ENCODE data around the gene TIGIT.
"Not testable (repeated sequence)": the region's sequence is repeated elsewhere in the genome, so short reads cannot be mapped to it uniquely, and the experiment has no call there.

Gene TIGIT

DNA sequence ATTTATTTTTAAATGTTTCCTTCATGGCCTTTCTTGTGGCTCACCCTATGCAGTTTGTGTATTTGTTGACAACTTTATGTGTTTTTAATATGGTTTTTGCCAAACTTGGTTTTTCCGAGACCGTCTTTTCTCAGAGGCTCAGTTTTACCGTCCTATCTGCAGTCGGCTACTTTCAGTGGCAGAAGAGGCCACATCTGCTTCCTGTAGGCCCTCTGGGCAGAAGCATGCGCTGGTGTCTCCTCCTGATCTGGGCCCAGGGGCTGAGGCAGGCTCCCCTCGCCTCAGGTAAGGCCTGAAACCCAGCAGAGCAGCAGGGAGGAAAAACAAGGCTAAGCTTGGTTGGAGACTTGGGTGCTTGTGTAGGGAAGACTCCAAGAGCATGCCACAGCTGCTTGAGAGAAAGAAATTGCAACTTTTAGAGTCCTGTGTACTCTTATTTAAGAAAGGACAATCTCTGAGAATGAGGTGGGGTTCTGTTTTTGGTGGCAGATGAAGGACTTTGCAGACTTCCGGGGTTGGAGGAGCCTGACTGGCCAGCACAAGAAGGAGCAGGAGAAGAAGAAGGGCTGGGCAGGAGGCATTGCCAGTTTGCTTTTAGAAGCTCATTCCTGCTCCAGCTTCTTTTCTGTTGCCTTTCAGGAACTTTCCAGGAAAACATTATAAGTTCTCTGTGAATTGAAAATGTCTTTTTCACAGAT, at the start of gene TIGIT:
Gene TIGIT, plus strand, starts transcription at position 191 of the 698 bp plus-strand sequence. Its CDS starts 34 bp downstream, at position 225.
- H3K36me3 ChIP-seq (ENCODE audit: control insufficient read depth in 1 of 2, insufficient read depth in 2 of 2, low read length in 2 of 2), result no peaks in the 10 kb centered on the region
- no peaks in the 10 kb centered on the region for H3K27me3 ChIP-seq (ENCODE audit: low read depth, low read length)
- no peaks in the 10 kb centered on the region for H3K4me1 ChIP-seq (ENCODE audit: control insufficient read depth in 1 of 2, insufficient read depth in 2 of 2, low read length in 2 of 2)
- H3K9me3 ChIP-seq (ENCODE audit: control insufficient read depth in 1 of 2, low read length in 2 of 2), result no peaks in the 10 kb centered on the region
- no peak within 1 kb of the TSS for H3K4me3 ChIP-seq (ENCODE audit: low read depth in 1 of 2, low read length in 2 of 2)
- no peak within 1 kb of the TSS for H3K27ac ChIP-seq (ENCODE audit: low read length)

DNA sequence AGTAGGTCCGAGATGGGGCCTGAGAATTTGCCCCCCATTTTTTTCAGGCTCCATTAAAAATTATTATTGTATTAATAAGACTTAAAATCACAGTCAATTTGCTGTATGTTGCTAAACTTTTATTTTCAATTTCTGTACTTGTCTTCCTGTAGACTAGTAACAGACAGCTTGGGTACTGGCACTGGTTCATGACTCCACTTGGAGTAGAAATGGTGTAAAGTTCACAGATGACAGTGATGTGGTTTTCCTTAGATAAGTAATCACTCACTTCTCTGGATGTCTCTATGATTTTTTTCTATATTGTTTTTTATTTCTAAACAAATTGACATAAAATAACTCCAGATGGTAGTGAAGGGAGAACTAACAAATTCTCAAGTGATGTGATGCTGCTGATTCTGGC, 40.9 kb upstream of the TIGIT start:
- H3K27ac ChIP-seq (ENCODE audit: low read length), result no peak overlapping the region
- H3K36me3 ChIP-seq (ENCODE audit: control insufficient read depth in 1 of 2, insufficient read depth in 2 of 2, low read length in 2 of 2), result no peaks in the 10 kb centered on the region

DNA sequence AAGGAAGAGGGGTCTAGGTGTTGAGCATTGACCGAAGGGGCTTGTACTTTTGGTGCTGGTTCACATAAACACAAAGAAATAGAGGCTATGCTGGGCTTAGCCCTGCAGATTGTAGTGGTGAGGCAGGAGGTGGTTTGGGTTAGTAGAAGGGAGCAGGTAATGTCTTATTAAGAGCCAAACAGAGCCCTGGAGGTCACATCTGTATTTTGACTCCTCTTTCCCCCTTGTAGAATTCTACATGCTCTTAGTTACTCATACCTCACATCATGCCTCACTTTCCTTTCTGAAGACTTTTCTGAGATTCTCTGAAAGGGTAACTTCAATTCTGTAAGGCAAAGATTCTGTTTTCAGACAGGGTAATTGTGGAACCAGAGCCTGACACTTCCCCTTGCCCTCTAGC, 40.3 kb upstream of the TIGIT start:
- peaks cover 0 to 3% of the 10 kb centered on the region in 2 donors for H3K9me3 ChIP-seq (ENCODE audit: control insufficient read depth in 1 of 2, low read length in 2 of 2)
- no peaks in the 10 kb centered on the region for H3K27me3 ChIP-seq (ENCODE audit: low read depth, low read length)
- H3K36me3 ChIP-seq (ENCODE audit: control insufficient read depth in 1 of 2, insufficient read depth in 2 of 2, low read length in 2 of 2), result no peaks in the 10 kb centered on the region
- no peak overlapping the region for H3K27ac ChIP-seq (ENCODE audit: low read length)
- H3K4me1 ChIP-seq (ENCODE audit: control insufficient read depth in 1 of 2, insufficient read depth in 2 of 2, low read length in 2 of 2), result no peaks in the 10 kb centered on the region
- H3K4me3 ChIP-seq (ENCODE audit: low read depth in 1 of 2, low read length in 2 of 2), result no peak overlapping the region

More for the DNA sequence above, 40.9 kb upstream of the TIGIT start:
- H3K9me3 ChIP-seq (ENCODE audit: control insufficient read depth in 1 of 2, low read length in 2 of 2), result peaks cover 0 to 3% of the 10 kb centered on the region in 2 donors
- no peaks in the 10 kb centered on the region for H3K4me1 ChIP-seq (ENCODE audit: control insufficient read depth in 1 of 2, insufficient read depth in 2 of 2, low read length in 2 of 2)
- H3K27me3 ChIP-seq (ENCODE audit: low read depth, low read length), result no peaks in the 10 kb centered on the region
- H3K4me3 ChIP-seq (ENCODE audit: low read depth in 1 of 2, low read length in 2 of 2), result no peak overlapping the region

DNA sequence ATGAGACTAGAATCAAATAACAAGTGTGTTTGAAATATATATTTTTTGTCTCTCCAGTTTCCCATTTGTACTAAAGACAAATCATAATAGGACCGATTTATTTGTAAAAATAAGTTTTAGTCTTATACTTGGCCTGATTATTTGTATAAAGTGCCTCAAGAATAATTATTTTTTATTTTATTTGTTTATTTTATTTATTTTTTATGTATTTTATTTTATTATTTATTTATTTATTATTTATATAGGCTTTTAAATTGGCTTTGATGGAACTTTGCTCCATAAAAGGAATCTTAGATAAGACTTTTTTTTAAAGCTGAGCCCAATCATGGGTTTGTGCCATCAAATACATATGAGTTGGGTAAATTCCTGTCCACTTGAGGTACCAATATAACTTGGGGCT, 34.3 kb upstream of the TIGIT start:
- H3K4me1 ChIP-seq (ENCODE audit: control insufficient read depth in 1 of 2, insufficient read depth in 2 of 2, low read length in 2 of 2), result no peaks in the 10 kb centered on the region

DNA sequence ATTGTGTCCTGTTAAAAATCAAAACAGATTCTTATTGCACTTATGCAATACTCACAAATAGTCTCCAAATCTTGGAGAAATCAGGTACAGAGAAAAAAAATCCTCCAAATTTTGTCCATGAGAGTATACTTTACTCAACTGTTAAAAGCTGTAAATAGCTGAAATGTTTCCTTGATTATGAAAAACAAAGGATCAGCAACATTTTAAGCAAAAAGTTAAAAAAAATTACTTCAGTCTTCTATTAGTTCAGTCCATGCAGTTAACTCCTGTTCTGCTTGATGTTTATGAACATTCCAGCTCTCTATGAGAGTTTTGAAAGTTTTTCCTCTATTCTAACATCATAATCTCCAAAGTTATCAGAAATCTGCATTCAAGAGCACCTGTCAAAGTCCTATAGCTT, 33.7 kb upstream of the TIGIT start:
- H3K27me3 ChIP-seq (ENCODE audit: low read depth, low read length), result no peaks in the 10 kb centered on the region

More for the DNA sequence above, 34.3 kb upstream of the TIGIT start:
- no peak overlapping the region for H3K27ac ChIP-seq (ENCODE audit: low read length)
- no peaks in the 10 kb centered on the region for H3K27me3 ChIP-seq (ENCODE audit: low read depth, low read length)
- H3K36me3 ChIP-seq (ENCODE audit: control insufficient read depth in 1 of 2, insufficient read depth in 2 of 2, low read length in 2 of 2), result no peaks in the 10 kb centered on the region
- H3K4me3 ChIP-seq (ENCODE audit: low read depth in 1 of 2, low read length in 2 of 2), result no peak overlapping the region
- peaks cover 0 to 3% of the 10 kb centered on the region in 2 donors for H3K9me3 ChIP-seq (ENCODE audit: control insufficient read depth in 1 of 2, low read length in 2 of 2)

DNA sequence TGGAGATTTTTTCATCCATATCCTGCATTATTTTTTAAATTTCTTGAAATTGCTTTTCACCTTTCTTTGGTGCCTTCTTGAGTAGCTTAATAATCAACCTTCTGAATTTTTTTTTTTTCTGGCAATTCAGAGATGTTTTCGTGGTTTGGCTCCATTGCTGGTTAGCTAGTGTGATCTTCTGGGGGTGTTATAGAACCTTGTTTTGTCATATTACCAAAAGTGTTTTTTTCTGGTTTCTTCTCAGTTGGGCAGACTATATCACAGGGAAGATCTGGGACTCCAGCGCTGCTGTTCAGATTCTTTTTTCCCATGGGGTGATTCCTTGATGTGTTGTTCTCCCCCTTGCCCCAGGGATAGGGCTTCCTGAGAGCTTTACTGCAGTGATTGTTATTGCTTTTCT, 23.8 kb upstream of the TIGIT start:
- Histone ChIP-seq H3K4me1 (ENCODE audit: control insufficient read depth in 1 of 2, insufficient read depth in 2 of 2, low read length in 2 of 2) (no peaks in the 10 kb centered on the region), H3K9me3 (ENCODE audit: control insufficient read depth in 1 of 2, low read length in 2 of 2) (peaks cover 0 to 16% of the 10 kb centered on the region in 2 donors), H3K27me3 (ENCODE audit: low read depth, low read length) (no peaks in the 10 kb centered on the region), H3K4me3 (ENCODE audit: low read depth in 1 of 2, low read length in 2 of 2) (peak overlapping the region in 1 of 2 donors; percentile 14), H3K27ac (ENCODE audit: low read length) (no peak overlapping the region), H3K36me3 (ENCODE audit: control insufficient read depth in 1 of 2, insufficient read depth in 2 of 2, low read length in 2 of 2) (no peaks in the 10 kb centered on the region)

More for the DNA sequence above, 33.7 kb upstream of the TIGIT start:
- Histone ChIP-seq H3K27ac (ENCODE audit: low read length) (no peak overlapping the region), H3K4me3 (ENCODE audit: low read depth in 1 of 2, low read length in 2 of 2) (no peak overlapping the region), H3K9me3 (ENCODE audit: control insufficient read depth in 1 of 2, low read length in 2 of 2) (peaks cover 0 to 3% of the 10 kb centered on the region in 2 donors), H3K36me3 (ENCODE audit: control insufficient read depth in 1 of 2, insufficient read depth in 2 of 2, low read length in 2 of 2) (no peaks in the 10 kb centered on the region), H3K4me1 (ENCODE audit: control insufficient read depth in 1 of 2, insufficient read depth in 2 of 2, low read length in 2 of 2) (no peaks in the 10 kb centered on the region)

DNA sequence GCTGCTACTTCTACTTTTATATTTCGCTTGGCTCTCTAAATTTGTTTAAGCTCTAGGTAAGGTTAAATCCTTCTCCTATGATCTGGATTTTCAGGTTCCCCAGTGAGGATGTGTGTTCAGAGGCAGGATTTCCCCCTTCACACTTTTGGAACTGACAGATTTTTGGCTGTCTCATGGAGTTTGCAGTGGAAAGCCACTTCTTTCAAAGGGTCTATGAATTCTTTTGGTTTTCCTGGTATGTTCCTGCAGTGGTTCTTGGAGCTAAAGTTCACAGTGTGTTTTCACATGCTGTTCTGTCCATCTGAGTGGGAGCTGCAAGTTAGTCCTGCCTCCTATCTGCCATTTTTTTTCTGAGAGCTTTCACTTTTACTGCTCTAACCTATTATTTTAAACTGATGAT, 21.6 kb upstream of the TIGIT start:
- H3K9me3 ChIP-seq (ENCODE audit: control insufficient read depth in 1 of 2, low read length in 2 of 2), result peaks cover 0 to 16% of the 10 kb centered on the region in 2 donors
- no peaks in the 10 kb centered on the region for H3K27me3 ChIP-seq (ENCODE audit: low read depth, low read length)
- no peaks in the 10 kb centered on the region for H3K4me1 ChIP-seq (ENCODE audit: control insufficient read depth in 1 of 2, insufficient read depth in 2 of 2, low read length in 2 of 2)
- no peaks in the 10 kb centered on the region for H3K36me3 ChIP-seq (ENCODE audit: control insufficient read depth in 1 of 2, insufficient read depth in 2 of 2, low read length in 2 of 2)
- H3K27ac ChIP-seq (ENCODE audit: low read length), result no peak overlapping the region
- H3K4me3 ChIP-seq (ENCODE audit: low read depth in 1 of 2, low read length in 2 of 2), result no peak overlapping the region

DNA sequence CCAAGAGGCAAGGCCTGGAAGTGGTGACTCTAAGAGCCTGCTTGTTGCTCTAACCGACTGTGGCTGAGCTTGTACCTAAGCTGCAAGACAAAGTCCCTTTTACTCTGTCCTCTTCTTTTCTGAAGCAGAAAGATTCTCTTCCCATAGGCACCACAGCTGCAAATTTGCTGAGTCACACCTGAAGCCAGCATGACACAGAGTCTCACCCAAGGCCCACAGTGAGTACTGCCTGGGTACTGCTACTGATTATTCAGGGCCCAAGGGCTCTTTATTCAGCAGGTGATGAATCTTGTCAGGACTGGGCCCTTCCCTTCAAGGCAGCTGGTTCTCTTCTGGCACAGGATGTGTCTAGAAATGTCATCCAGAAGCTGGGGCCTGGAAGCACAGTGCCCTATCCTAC, 18.9 kb upstream of the TIGIT start:
- H3K9me3 ChIP-seq (ENCODE audit: control insufficient read depth in 1 of 2, low read length in 2 of 2), result peaks cover 0 to 5% of the 10 kb centered on the region in 2 donors

DNA sequence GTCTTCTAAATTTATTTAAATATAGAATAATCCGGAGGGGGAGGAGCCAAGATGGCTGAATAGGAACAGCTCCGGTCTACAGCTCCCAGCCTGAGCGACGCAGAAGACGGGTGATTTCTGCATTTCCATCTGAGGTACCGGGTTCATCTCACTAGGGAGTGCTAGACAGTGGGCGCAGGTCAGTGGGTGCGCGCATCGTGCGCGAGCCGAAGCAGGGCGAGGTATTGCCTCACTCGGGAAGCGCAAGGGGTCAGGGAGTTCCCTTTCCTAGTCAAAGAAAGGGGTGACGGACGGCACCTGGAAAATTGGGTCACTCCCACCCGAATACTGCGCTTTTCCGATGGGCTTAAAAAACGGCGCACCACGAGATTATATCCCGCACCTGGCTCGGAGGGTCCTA, 17.0 kb upstream of the TIGIT start:
- H3K4me3 ChIP-seq (ENCODE audit: low read depth in 1 of 2, low read length in 2 of 2); H3K27ac ChIP-seq (ENCODE audit: low read length); H3K9me3 ChIP-seq (ENCODE audit: control insufficient read depth in 1 of 2, low read length in 2 of 2); H3K27me3 ChIP-seq (ENCODE audit: low read depth, low read length); H3K36me3 ChIP-seq (ENCODE audit: control insufficient read depth in 1 of 2, insufficient read depth in 2 of 2, low read length in 2 of 2); H3K4me1 ChIP-seq (ENCODE audit: control insufficient read depth in 1 of 2, insufficient read depth in 2 of 2, low read length in 2 of 2): not testable (repeated sequence)

More for the DNA sequence above, 18.9 kb upstream of the TIGIT start:
- Histone ChIP-seq H3K27me3 (ENCODE audit: low read depth, low read length) (no peaks in the 10 kb centered on the region), H3K36me3 (ENCODE audit: control insufficient read depth in 1 of 2, insufficient read depth in 2 of 2, low read length in 2 of 2) (no peaks in the 10 kb centered on the region), H3K27ac (ENCODE audit: low read length) (no peak overlapping the region), H3K4me3 (ENCODE audit: low read depth in 1 of 2, low read length in 2 of 2) (no peak overlapping the region), H3K4me1 (ENCODE audit: control insufficient read depth in 1 of 2, insufficient read depth in 2 of 2, low read length in 2 of 2) (no peaks in the 10 kb centered on the region)

DNA sequence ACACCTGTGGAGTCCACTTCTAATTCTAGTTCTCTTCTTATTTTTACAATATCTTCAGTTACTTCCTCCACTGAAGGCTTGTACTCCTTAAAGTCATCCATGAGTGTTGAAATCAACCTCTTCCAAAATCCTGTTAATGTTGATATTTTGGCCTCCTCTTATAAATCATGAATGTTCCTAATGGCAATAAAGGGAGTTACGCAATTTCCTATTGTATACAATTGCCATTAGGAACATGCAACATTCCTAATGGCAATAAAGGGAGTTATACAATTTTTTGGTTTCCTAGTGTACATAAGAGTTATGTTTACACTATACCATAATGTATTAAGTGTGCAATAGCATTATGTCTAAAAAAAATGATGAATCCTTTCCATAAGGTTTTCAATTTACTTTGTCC, 9.2 kb upstream of the TIGIT start:
- no peaks in the 10 kb centered on the region for H3K9me3 ChIP-seq (ENCODE audit: control insufficient read depth in 1 of 2, low read length in 2 of 2)
- no peaks in the 10 kb centered on the region for H3K27me3 ChIP-seq (ENCODE audit: low read depth, low read length)
- no peaks in the 10 kb centered on the region for H3K36me3 ChIP-seq (ENCODE audit: control insufficient read depth in 1 of 2, insufficient read depth in 2 of 2, low read length in 2 of 2)
- no peak overlapping the region for H3K27ac ChIP-seq (ENCODE audit: low read length)
- no peak overlapping the region for H3K4me3 ChIP-seq (ENCODE audit: low read depth in 1 of 2, low read length in 2 of 2)
- no peaks in the 10 kb centered on the region for H3K4me1 ChIP-seq (ENCODE audit: control insufficient read depth in 1 of 2, insufficient read depth in 2 of 2, low read length in 2 of 2)

DNA sequence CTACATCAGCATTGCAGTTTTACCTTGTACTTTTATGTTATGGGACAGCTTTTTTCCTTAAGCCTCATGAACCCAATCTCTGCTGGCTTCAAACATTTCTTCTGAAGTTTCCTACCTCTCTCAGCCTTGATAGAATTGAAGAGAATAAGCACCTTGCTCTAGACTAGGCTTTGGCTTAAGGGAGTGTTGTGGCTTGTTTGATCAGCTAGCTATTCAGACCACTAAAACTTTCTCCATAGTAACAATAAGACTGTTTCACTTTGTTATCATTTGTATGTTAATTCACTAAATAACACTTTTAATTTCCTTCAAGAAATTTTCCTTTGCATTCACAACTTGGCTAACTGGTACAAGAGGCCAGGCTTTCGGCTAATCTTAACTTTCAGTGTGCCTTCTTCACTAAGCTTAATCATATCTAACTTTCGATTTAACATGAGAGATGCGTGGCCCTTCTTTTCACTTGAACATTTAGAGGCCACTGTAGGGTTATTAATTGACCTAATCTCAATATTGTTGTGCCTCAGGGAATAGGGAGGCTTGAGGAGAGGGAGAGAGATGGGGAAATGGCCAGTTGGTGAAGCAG, 8.1 kb upstream of the TIGIT start:
- H3K27ac ChIP-seq (ENCODE audit: low read length), result no peak overlapping the region

DNA sequence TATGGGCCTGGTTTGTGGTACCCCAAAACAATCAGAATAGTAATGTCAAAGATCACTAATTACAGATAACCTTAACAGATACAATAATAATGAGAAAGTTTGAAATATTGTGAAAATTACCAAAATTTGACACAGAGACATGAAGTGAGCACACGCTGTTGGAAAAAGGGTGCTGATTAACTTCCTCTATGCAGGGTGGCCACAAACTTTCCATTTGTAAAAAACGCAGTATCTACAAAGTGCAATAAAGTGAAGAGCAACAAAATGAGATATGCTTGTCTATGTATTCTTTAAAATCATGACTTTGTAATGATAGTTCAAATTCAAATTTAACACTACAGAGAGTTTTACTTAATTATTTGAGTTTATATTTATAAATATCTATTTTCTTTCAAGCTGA, 7.6 kb upstream of the TIGIT start:
- Histone ChIP-seq H3K36me3 (ENCODE audit: control insufficient read depth in 1 of 2, insufficient read depth in 2 of 2, low read length in 2 of 2) (no peaks in the 10 kb centered on the region), H3K4me3 (ENCODE audit: low read depth in 1 of 2, low read length in 2 of 2) (no peak overlapping the region), H3K27ac (ENCODE audit: low read length) (no peak overlapping the region), H3K4me1 (ENCODE audit: control insufficient read depth in 1 of 2, insufficient read depth in 2 of 2, low read length in 2 of 2) (no peaks in the 10 kb centered on the region), H3K9me3 (ENCODE audit: control insufficient read depth in 1 of 2, low read length in 2 of 2) (no peaks in the 10 kb centered on the region), H3K27me3 (ENCODE audit: low read depth, low read length) (no peaks in the 10 kb centered on the region)

More for the DNA sequence above, 8.1 kb upstream of the TIGIT start:
- Histone ChIP-seq H3K4me3 (ENCODE audit: low read depth in 1 of 2, low read length in 2 of 2) (no peak overlapping the region), H3K9me3 (ENCODE audit: control insufficient read depth in 1 of 2, low read length in 2 of 2) (no peaks in the 10 kb centered on the region), H3K4me1 (ENCODE audit: control insufficient read depth in 1 of 2, insufficient read depth in 2 of 2, low read length in 2 of 2) (no peaks in the 10 kb centered on the region), H3K36me3 (ENCODE audit: control insufficient read depth in 1 of 2, insufficient read depth in 2 of 2, low read length in 2 of 2) (no peaks in the 10 kb centered on the region), H3K27me3 (ENCODE audit: low read depth, low read length) (no peaks in the 10 kb centered on the region)

Measured in muscle layer of duodenum (tissue), 2 donors.